ENCODE results near the gene MAML1.
A peak's percentile ranks its signal among the peaks of the same experiment; 100 is the strongest.
"Not testable (repeated sequence)": the region's sequence is repeated elsewhere in the genome, so short reads cannot be mapped to it uniquely, and the experiment has no call there.

Gene MAML1, protein sequence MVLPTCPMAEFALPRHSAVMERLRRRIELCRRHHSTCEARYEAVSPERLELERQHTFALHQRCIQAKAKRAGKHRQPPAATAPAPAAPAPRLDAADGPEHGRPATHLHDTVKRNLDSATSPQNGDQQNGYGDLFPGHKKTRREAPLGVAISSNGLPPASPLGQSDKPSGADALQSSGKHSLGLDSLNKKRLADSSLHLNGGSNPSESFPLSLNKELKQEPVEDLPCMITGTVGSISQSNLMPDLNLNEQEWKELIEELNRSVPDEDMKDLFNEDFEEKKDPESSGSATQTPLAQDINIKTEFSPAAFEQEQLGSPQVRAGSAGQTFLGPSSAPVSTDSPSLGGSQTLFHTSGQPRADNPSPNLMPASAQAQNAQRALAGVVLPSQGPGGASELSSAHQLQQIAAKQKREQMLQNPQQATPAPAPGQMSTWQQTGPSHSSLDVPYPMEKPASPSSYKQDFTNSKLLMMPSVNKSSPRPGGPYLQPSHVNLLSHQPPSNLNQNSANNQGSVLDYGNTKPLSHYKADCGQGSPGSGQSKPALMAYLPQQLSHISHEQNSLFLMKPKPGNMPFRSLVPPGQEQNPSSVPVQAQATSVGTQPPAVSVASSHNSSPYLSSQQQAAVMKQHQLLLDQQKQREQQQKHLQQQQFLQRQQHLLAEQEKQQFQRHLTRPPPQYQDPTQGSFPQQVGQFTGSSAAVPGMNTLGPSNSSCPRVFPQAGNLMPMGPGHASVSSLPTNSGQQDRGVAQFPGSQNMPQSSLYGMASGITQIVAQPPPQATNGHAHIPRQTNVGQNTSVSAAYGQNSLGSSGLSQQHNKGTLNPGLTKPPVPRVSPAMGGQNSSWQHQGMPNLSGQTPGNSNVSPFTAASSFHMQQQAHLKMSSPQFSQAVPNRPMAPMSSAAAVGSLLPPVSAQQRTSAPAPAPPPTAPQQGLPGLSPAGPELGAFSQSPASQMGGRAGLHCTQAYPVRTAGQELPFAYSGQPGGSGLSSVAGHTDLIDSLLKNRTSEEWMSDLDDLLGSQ

DNA sequence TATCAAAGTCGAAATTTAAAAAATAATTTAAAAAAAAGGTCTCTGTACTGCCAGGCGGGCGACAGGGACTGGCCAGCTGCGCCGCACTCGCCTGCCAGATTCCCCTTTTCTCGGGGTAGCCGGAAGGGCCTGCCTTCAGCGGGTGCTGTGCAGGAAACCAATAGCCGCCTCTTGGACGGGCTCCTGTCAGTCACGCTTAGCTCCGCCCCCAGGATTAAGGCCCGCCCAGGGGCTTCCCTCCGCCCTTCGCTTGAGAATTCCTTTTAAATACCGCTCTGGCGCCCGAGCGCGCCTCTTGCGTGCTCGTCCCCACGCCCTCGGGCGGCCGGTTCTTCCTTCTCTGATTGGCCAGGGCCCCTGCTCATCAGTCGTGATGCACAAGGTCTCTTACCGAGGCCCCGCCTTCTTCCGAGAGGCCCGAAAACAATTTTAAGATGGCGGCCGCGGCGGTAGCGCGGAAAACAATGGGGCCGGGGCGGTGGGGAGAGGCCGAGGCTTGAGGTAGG is at the start of gene MAML1:
Gene MAML1, plus strand, starts transcription at position 411 of the 506 bp plus-strand sequence. CDS start 291 bp downstream, outside the sequence.
- DNase-seq = peak; percentile 96 to 99 (median 99)

DNA sequence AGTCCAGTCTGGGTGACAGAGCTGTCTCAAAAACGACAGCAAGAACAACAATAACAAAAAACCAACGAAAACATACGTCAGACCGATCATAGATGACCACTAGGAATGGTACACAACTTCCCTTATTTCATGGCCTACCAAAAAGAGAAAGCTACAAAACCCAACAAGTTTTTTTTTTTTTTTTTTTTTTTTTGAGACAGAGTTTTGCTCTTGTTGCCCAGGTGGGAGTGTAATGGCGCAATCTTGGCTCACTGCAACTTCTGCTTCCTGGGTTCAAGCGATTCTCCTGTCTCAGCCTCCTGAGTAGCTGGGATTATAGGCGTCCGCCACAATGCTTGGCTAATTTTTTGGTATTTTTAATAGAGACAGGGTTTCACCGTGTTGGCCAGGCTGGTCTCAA is 43.4 kb upstream of the MAML1 start:
- DNase-seq = not testable (repeated sequence)

DNA sequence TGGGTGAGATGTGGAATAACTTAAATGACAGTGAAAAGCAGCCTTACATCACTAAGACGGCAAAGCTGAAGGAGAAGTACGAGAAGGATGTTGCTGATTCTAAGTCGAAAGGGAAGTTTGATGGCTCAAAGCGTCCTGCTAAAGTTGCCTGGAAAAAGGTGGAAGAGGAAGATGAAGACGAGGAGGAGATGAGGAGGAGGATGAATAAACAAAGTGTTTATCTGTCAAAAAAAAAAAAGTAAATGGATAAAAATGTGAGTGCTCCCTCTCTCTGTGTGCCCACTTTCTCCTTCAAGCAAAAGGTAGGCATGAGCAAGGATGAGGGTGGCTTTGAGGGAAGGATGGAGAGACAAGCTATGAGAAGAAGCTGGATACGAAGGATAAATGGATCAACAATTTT is 38.1 kb upstream of the MAML1 start:
- no peak for DNase-seq

DNA sequence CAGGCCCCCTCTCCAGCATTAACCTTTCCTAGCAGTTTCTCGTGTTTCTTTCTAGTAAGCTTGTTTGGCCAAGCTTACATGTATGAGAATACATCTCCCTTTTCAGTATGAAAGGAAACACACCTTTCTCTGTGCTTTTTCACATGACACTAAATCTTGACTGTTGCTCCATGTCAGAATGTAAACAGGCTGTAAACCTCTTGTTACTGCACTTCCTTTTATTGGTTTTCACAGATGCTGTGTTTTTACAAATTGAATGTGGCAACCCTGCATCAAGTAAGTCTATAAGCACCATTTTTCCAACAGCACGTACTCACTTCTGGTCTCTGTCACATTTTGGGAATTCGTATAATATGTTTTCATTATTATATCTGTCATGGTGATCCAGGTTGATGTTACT is 36.0 kb upstream of the MAML1 start:
- DNase-seq = no peak

DNA sequence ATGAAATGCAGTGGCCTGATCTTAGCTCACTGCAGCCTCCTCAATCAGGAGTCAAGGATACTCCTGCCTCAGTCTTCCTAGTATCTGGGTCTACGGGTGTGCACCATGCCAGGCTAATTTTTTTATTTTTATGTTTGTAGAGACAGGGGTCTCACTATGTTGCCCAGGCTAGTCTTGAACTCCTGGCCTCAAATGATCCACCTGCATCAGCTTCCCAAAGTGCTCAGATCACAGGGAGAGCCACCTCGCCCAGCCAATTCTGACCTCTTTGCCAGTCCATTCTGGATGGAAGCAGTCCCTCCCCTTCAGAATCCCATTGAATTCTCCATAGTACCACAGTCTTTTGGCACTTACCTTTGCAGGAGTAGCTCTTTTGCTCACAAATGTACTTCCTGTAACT is 35.5 kb upstream of the MAML1 start:
- no peak for DNase-seq

DNA sequence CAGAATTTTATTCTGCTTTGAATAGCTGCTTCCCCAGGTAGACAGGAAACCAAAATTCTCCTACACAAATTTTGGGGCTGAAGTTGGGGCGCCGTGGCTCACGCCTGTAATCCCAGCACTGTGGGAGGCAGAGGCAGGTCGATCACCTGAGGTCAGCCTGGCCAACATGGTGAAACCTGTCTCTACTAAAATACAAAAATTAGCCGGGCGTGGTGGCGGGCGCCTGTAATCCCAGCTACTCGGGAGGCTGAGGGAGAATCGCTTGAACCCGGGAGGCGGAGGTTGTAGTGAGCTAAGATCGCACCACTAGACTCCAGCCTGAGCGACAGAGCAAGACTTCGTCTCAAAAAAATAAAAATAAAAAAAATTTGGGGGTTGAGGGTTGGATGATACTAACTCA is 35.1 kb upstream of the MAML1 start:
- not testable (repeated sequence) for DNase-seq

DNA sequence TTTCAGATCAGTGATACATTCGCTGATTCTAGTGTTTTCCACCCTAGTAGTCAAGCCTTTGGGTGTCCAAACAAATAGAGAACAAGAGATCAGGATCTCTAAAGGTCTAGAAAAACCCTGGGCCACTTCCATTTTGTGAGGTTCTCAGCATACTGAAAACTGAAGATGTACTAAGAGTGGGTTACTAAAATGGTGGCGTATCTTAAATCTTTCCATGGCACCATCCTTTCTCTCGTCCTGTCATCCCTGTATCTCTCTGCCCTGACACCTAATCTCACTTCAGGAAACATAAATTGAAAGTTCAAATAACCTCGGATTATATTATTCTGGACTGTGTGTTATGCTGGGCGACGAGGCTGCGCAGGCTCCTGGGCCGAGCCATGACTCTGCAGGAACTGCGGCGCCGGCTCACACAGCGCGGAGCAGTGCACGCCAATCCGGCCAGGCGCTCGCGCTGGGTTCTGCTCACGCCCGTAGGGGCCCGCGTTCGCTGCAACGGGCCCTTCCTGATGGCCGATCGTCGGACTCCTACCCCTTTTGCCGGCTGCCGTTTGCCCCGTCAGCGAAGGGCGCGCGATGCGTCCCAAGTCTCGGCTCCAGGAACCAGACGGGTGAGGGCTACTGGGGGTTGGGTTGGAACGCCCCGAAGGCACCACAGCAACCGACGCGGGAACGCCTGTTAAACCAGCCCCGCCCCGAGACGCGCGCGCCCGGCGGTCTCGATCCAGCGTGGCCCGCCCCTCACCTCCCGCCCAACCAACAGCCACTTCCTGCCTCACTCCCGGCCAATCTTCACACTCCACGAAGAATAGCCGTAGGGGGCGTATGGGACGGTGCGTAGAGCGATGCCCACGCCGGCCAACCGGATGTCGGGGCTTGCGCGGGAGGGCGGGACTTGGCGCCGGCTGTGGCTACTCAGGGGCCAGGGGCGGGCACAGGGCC is 34.4 kb upstream of the MAML1 start:
- DNase-seq = peak; percentile 96 to 98 (median 98)

DNA sequence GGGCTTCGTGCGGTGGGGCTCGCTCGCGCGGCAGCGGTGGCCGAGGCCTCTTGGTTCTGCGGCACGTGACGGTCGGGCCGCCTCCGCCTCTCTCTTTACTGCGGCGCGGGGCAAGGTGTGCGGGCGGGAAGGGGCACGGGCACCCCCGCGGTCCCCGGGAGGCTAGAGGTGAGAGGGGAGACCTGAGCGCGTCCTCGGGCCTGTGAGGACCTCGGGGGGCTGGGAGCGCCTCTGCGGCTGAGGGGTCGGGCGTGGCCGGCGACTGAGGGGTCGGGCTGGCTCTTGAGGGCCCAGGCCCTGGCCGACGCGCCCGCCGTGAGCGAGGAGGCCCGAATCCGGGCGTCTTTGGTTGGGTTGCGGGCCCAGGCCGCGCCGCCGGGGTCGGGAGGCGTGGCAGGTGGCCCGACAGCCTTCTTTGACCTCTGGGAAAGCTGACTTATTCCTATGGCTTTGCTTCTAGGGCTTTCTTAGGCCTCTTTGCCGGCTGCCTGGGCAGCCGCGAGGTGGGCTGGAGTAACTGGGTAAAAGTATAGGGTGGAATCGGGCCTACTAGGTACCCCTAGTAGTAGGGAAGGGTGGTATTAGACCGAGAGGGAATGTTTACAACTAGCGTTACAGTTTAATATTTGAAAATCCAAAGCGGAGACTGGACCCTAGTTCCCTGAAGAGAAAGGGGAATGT is 33.5 kb upstream of the MAML1 start, which contains the start of gene CANX:
Gene CANX, plus strand, starts transcription at position 33 of the 681 bp plus-strand sequence. CDS start 6,715 bp downstream, outside the sequence.
- DNase-seq = peak in 2 of 3 experiments; percentile 54 to 79

DNA sequence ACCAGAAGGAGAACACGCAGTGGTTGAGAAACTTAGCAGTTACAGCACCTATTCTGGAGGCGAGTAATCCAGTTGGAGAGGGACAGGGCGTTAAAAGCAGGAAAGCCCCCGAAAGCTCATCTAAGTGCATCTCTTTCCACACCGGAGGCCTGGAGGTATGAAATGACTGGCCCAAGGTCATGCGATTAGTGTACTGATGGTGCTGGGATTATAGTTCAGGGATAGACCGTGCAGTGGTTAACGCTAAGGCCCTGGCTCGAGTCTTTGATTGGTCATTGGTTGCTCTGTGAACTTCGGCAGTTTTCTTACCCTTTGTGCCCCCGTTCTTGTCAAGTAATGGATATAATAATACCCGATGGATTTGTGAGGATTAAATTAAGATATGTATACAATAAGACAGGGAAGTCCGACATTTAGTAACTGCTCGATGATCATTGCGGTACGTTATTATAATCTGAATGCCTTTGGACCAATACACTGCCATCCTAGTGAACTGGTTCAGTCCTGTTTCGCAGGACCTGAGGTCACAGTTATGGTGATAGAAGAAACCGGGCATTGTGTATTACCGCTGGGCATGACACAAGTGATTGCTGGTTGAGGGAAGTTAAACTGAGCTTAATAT is 32.9 kb upstream of the MAML1 start:
- DNase-seq = peak in 2 of 3 experiments; percentile 31 to 41

DNA sequence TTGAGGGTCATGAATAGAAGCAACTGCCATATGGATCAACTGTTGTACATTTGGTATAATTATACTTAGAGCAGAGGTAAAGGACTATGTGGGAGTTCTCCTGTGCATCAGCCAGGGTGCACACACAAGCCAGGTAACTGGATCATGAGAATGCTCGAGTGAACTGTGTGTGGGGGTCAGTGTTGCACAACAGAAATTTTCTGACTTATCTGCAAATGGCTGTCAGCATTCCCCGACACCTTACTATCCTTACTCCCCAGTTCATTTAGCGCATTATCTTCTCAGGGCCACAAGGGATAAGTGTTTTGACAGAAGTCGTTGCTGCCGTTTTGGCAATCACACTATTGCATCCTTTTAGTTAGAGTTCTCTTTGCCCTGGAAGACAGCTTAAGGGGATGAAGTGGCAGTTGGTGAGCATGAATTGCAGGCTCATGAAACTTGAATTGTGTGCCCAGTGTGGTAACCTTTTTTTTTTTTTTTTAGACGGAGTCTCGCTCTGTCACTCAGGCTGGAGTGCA is 32.2 kb upstream of the MAML1 start:
- no peak for DNase-seq

DNA sequence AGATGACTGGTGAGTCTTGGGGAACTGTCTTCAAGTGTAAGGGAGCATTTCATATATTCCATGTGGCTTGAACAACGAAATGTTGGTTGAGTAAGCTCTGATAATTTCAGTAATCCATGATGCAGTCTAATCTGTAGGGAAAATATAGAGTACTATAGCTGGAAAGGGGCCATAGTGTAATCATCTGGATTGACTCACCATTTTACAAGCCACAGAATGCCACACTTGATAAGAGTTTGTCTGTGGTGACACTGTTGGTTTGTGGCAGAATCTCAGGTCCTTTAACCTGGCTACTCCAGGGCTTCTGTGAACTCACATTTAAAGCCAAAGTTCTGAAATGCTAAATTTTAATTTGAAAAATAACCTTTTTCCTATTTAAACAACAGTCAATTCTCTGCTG is 16.3 kb upstream of the MAML1 start:
- DNase-seq = no peak

DNA sequence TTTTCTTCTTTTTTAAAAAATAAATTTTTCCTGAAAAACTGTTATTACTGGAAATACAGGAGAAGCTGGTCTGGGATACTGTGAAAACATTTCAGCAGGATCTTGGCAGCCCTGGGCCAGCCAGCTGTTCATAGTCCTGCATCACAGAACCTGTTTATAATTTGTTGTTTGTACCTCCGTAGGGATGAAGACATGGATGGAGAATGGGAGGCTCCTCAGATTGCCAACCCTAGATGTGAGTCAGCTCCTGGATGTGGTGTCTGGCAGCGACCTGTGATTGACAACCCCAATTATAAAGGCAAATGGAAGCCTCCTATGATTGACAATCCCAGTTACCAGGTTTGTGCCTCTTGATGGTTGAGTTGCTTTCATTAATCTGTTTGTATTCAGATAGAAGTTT is 12.4 kb upstream of the MAML1 start:
- no peak for DNase-seq

DNA sequence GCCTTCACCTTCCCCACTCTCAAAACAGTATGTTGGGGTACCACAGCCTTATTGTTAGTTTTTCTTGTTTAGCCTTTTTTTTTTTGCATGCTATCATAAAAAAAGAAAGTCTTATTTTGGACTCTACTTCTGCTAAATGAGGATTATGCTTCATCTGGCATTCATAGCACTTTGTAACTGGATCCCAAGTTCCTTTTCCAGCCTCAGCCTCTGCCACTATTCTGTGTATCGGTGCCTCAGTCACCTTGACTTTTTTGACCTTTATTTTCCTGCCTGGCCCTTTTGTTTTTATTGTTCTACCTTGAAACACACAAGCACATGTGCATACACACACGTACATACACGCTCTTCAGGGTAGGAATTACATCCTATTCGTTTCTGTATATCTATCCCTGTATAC is 8.5 kb upstream of the MAML1 start:
- DNase-seq = no peak

DNA sequence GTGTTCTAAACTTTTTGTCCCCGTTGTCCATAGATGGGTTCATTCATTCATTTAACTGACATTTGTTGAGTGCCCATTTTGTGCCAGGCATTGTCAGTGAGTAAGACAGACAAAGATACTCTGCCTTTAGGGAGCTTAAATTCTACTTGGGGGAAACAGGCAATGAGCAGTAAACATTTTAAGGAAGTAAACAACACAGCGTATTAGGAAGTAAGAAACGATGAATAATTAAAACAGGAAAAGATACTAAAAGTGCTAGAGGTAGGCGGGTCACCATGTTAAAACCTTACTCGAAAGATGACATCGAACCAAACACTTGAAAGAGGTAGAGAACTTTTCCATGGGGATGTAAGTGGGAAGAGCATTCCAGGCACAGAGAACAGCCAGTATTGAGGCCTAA is 5.5 kb upstream of the MAML1 start:
- no peak for DNase-seq

DNA sequence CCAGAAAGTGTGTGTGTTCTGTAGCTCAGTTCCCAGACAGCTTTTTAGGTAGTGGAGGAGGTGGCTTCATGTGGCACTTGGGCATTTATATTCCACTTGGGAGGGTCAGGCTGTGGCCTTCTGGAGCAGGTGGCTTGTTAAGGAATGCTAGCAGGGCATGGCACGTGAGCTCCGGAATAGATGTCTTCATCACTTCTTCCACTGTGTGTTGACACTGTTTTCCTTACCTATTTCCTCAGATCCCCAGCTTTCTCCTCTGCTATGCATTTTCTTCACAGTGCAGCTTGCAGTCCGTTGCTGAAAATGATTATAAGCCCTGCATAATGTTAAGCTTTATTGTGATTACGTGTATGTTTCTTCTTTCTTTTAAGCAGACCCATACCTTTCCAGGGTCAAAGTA is 3.3 kb upstream of the MAML1 start:
- peak in 1 of 3 experiments; percentile 11 for DNase-seq

DNA sequence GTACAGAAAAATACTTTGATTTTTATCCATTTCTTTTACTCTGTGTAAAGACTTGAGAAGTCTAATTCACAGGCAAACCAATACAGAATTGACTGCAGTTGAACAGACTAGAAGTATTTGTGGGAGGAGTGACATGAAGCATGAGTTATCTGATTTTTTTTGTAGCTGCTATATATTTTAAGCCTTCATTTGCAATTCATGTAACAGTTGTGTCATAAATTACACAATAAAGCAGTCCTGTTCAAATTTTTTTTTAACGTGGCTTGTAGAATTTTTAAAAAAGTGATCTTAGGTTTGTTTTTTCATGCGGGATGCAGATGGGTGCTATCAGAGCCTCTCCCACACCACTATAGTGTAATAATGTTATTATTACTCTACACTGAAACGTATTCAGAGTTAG is 2.9 kb upstream of the MAML1 start:
- no peak for DNase-seq

DNA sequence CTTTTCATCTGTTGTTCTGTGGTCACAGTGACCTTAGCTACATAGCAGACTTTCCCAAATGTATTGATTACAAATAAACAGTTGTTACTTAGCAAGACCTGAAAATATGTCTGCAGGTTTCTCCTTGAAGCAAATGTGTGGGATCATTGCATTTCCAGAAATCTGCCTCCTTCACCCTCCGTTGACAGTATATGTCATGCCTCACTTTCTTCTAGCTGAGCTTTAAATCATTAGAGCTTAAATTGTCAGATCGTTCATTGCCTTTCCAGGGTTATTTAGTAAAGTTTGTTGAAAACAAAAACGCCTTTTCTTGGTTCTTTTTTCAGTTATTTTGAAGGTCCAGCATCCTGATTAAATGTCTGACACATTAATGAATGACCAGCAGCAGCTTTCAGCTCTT is 2.3 kb upstream of the MAML1 start:
- DNase-seq = peak in 1 of 3 experiments; percentile 21

DNA sequence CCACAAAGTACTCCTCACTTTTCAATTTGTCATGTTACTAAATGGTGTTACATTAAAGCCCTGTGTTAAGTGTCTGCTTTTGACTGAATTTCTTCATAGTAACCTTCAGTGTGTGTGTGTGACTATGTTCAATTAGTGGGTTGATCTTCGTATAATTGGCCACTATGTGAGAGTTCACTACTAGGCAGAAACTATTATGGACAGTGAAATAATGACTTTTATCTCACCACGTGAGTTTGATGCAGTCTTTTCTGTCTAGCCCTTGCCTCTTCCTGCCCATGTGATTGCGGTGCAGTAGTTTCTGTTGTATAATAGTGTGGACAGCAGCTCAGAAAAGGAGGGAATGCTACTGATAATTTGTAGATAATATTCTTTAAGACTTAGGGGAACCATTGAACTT is 1.8 kb upstream of the MAML1 start:
- no peak for DNase-seq

DNA sequence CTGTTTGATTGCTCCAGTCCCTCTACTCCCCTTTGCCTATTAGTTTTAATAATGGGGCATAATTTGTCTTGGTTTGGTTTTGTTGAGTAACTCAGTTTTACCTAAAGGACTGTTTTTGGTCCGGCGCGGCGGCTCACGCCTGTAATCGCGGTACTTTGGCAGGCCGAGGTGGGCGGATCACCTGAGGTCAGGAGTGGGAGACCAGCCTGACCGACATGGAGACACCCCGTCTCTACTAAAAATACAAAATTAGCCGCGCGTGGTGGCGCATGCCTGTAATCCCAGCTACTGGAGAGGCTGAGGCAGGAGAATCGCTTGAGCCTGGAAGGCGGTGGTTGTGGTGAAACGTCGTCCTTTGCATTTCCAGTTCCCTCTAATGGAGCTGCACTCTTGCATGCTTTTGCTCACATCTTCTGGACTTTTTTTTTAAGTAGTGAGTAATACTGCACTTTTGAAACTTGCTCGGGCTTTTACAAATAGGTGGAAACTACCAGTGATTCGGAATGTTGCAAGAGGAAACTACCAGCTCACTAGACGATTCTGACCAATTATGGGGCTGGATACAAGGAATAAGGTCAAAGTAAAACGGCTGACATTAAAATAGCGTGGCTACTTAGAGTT is 721 bp upstream of the MAML1 start:
- no peak for DNase-seq

All from NCI-H1417 (cell line).